HG02642 (cell line): ENCODE data around the gene NR3C1.

ENCODE experiments used
- ATAC-seq: cut with Tn5 transposase; IDR thresholded peaks from one replicate; pipeline ENCODE4 v1.9.1; 2021; ENCODE audit warnings: mild to moderate bottlenecking; ENCODE audit not compliant: unreplicated experiment, poor library complexity

Gene NR3C1

GRCh38 chr5:143400541-143401226 is 2.8 kb downstream of the NR3C1 start:
- ATAC-seq, result no peak

- no peak for ATAC-seq
These were observed 3.6 kb downstream of the NR3C1 start for GRCh38 chr5:143399616-143400540.

GRCh38 chr5:143398451-143399237 is 4.8 kb downstream of the NR3C1 start:
- ATAC-seq, result no peak

DNA sequence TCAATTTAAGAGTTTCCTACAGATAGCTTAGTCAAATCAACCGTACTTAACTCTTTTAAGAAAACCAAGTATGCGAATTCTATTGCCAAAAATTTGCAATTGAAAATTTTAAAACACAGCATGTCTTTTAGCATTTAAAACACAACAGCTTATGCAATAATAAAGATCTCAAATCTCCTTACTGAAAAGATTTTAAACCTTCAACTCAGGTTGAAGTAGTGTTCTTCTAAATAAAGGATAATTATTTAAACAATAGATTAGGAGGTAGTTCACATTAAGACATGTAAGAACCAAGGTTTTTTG is 5.5 kb downstream of the NR3C1 start:
- no peak for ATAC-seq

DNA sequence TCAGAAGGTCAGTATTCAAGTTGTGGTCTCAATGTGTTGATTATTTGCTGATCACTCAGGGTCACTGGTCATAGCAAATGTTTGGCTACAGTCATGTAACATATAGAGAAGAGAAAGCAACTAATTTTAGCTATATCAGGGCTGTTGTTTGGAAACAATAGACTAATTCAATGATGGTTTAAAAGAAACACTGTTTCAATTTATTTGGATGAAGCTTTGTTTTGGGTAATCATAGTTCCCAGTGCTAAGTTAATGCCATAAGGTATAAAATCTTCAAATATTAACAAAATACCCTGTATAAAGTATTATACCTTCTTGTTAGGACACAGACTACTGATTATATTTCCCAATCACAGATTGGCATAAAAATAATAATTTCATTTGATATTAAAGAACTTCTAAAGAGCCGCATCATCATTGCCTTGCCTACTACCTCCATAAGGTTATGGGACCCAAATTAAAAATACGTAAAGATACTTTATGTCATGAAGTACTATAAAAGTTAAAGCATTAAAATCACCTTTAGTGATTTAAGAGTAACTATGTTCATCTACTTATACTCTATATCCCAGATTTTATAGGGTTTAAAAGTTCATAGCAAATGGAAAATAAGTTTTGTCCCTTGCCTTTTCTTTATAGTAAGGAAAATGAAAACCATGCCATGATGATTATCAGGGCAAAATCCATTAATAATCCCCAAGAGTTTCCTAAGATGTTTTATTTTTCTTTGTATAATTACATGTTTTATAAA is 6.0 kb downstream of the NR3C1 start:
- ATAC-seq, result no peak

- ATAC-seq, result no peak
These were observed 7.0 kb downstream of the NR3C1 start for GRCh38 chr5:143396353-143396940.

GRCh38 chr5:143395638-143396352 is 7.7 kb downstream of the NR3C1 start:
- ATAC-seq, result peak; percentile 41

DNA sequence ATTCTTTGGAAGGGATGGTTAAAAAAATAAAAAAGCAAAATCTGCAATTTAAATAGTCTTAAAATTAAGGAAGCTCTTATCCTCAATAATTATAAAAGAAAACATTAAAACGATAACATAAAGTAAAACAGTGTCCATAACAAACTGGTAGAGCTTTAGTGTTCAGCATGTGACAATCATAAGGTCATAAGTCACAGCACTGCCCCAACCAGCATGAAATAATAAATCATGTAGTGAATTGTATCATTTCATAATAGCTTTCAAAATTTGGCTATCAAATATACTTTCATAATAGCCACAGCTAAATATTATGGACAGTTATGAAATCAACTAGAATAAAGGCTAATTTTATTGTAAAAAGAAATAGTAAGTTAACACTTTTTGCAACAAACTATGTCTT is 10.0 kb downstream of the NR3C1 start:
- ATAC-seq, result no peak

DNA sequence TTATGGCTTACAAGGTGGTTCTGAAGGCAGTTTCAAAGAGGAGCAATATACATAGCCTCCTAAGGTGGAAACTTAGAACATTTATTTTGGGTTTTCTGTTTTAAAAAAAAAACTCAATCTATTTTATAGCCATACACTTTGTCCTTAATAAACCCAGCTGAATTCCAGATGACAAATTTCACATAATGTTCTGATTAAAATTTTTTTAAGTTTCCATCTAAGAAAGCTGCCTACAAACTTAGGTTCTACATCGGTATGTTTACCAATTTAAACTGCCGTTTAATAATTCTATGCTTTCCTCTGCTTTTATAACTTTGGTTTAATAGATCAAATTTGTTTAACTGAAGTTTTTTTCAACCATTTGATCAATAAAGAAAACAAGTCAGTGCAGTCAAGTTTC is 12.5 kb downstream of the NR3C1 start:
- ATAC-seq, result no peak

- ATAC-seq, result no peak
These were observed 13.2 kb downstream of the NR3C1 start for GRCh38 chr5:143390258-143390657.

DNA sequence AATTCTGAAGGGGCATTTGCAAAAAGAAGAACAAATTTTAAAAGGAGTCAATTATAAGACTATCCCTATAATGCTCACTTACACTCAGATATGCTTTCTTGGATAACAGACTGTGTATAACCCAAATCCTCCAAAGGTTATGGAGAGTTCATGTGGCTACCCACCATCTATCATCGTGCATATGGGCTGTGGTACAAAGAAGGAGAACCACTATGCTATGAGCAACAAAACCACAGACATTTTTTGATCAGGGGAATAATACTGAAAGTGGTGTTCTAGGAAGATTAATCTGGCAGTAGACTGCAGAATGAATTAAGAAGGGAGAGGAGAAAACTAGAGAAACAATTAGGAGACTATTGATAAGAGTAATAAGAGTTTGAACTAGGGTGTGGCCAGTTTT is 16.8 kb downstream of the NR3C1 start:
- ATAC-seq, result no peak

GRCh38 chr5:143384865-143385657 is 18.4 kb downstream of the NR3C1 start:
- ATAC-seq, result no peak

DNA sequence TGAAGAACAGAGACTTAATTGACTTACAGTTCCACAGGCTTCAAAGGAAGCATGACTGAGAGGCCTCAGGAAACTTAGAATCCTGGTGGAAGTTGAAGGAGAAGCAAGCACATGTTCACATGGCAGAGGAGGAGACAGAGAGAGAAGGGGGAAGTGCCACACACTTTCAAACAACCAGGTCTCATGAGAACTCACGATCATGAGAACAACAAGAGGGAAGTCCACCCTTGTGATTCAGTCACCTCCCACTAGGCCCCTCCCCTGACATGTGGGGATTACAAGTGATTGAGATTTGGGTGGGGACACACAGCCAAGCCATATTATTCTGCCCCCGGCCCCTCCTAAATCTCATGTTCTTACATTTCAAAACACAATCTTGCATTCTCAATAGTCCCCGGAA is 19.5 kb downstream of the NR3C1 start:
- no peak for ATAC-seq

DNA sequence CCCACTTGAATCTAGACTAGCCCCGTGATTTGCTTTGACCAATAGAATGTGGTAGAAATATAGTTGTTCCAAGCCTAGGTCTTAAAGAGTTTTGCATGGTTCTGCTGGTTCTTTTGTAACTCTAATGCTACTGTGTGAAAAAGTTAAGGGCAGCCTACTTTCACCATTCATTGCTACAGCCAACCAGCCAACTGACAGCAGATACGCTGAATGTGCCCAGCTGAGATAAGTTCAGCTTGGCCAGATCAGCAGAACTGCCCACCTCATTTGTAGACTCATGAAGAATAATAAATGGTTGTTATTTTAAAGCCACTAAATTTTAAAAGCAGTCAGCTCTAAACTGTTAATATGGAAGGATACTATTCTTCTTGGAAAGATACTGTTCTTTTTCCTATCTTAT is 23.9 kb downstream of the NR3C1 start:
- ATAC-seq, result no peak

- no peak for ATAC-seq
These were observed 26.3 kb downstream of the NR3C1 start for GRCh38 chr5:143376911-143377813.

DNA sequence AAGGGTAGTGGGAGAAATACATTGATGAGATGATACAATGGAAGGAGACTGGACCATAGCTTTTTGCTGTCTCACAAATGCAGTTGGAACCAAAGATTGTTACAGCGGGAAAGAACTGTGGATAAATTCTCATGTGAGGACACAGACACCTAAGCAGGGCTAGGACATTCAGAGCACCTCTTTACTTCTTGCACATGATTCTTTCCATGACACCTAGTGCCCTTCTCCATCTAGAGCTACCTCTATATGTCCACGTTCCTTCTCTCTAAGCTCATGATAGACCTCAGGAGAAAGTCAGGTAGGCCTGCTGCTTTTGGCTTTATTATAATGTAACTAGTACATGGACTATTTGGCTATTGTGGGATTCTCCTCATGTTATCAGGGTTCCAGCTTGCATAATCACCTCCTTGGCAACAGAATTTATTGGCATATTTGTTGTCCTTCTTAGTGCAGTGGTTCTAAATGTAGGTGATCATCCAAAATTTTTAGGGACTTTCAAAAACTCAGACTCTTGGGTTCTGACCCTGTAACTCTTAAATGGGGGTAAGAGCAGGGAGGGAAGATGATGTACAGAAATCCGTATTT is 27.2 kb downstream of the NR3C1 start:
- no peak for ATAC-seq

GRCh38 chr5:143374496-143375217 is 28.8 kb downstream of the NR3C1 start:
- ATAC-seq, result no peak
